Measurements from ENCODE around the gene OPHN1.

OPHN1 gene

DNA sequence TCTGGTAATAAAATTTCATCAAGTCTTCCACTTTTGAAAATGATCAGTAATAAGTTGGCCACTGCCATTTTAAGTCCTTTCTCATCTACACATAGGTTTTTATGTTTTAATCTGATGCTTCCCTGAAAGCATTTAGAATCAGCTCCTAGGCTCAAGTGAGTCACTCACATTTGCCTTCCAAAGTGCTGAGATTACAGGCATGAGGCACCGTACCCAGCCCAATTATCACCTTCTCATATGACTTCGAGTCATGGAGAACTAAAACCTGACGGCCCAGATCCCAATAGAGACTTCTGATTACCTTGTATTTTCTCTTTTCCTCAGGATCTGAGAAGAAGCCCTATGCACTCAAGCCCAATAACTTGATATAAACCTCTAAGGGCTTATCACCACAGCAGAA lies 140.8 kb downstream of the OPHN1 start:
- TF ChIP-seq, protein P1, sequence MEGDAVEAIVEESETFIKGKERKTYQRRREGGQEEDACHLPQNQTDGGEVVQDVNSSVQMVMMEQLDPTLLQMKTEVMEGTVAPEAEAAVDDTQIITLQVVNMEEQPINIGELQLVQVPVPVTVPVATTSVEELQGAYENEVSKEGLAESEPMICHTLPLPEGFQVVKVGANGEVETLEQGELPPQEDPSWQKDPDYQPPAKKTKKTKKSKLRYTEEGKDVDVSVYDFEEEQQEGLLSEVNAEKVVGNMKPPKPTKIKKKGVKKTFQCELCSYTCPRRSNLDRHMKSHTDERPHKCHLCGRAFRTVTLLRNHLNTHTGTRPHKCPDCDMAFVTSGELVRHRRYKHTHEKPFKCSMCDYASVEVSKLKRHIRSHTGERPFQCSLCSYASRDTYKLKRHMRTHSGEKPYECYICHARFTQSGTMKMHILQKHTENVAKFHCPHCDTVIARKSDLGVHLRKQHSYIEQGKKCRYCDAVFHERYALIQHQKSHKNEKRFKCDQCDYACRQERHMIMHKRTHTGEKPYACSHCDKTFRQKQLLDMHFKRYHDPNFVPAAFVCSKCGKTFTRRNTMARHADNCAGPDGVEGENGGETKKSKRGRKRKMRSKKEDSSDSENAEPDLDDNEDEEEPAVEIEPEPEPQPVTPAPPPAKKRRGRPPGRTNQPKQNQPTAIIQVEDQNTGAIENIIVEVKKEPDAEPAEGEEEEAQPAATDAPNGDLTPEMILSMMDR (IDR thresholded peaks at IDR 0.05), result no peak

DNA sequence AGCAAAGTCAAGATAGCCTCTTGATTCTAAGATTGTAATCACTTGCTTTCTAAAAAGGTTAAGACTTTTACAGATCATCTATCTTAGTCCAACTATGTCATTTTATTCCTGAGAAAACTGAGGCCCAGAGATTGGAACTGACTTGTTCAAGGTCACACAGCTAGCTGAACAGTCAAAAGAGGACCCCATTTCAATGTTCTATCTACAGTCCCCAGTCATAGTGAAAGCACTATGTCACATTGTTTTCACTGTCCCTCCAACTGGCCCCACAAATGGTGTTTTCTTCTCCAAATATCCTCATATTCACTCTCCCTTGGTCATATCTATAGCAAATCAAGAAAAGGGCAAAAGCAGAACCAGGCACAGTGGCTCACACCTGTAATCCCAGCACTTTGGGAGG lies 145.2 kb downstream of the OPHN1 start:
- TF ChIP-seq, protein P1 (IDR thresholded peaks at IDR 0.05), result no peak

DNA sequence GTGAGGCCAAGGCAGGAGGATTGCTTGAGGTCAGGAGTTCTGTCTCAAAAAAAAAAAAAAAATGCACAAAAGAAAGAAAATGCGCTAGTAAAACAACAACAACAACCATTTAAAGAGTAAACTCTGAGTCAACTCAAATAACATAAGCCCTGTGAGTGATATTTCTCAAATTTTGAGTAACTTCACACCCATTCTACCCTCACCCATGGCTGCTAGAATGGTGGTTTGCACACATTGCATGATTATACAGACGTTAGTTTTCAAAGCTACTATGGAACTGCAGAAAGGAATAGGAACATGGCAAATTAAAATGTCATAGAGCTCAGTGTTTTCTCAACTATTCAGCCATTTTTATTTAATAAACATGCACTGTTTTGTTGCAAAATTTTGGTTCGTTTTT lies 145.9 kb downstream of the OPHN1 start:
- TF ChIP-seq, protein P1 (IDR thresholded peaks at IDR 0.05), result no peak

DNA sequence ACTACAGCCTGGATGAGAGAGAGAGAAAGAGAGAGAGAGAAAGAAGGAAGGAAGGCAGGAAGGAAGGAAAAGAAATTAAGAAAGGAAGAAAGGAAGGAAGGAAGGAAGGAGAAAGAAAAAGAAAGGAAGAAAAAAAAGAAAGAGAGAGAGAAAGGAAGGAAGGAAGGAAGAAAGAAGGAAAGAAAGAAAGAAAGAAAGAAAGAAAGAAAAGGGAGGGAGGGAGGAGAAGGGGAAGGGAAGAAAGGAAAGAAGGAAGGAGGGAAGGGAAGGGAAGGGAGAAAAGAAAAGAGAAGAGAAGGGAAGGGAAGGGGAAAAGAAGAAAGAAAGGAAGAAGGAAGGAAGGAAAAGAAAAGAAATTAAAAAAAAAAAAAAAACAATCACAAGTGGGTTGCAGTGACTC lies 146.3 kb downstream of the OPHN1 start:
- TF ChIP-seq, protein P1 (IDR thresholded peaks at IDR 0.05), result no peak

DNA sequence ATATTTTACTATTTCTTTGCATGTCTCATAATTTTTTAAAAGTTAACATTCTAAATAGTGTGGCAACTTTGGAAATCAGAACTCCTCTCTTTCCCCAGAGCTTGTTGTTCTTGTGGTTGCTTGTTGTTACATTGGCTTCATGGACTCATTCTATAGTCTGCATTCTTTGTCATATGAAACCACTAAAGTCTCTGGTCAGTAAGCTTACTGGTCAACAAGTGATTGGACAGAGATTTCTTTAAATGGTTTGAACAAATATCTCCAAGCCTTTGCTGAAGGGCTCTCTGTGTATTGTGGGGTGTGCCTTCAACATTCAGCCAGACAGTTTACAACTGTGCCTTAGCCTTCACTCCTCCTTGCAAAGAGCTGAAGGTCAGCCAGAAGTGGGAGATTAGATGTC lies 147.2 kb downstream of the OPHN1 start:
- TF ChIP-seq, protein P1 (IDR thresholded peaks at IDR 0.05), result no peak

DNA sequence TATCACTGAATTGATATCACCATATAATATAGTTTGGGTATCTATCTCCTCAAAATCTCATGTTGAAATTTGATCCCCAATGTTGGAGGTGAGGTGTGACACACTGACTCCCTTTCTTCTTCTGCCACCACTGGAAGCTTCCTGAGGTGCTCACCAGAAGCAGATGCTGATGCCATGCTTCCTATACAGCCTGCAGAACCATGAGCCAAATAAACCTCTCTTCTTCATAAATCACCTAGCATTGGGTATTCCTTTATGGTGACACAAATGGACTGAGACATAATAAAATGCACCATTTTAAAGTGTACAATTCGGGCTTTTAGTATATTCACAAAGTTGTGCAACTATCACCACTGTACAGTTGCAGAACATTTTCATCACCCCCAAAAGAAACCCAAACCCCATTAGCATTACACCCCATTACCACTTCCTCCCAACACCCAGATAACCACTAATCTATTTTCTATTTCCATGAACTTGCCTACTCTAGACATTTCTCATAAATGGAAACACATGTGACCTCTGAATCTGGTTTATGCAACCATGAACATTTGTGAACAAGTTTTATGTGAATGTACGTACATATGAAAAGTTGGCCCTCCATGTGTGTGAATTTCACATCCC lies 148.9 kb downstream of the OPHN1 start:
- TF ChIP-seq, protein P1 (IDR thresholded peaks at IDR 0.05), result no peak

DNA sequence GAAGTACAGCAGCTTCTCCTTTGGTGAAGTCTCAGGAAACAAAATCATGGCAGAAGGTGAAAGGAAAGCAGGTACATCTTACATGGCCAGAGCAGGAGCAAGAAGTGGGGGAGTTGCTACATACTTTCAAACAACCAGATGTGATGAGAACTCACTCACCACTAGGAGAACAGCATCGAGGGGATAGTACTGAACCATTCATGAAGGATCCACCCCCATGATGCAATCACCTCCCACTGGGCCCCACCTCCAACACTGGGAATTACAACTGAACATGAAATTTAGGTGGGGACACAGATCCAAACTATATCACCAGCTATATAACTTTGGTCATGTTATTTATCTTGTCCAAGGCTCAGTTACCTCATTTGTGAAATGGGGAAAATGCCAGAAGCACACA lies 159.4 kb downstream of the OPHN1 start:
- TF ChIP-seq, protein P1 (IDR thresholded peaks at IDR 0.05), result no peak
